ENCODE measurements around the gene POLN. TPM values are rescaled to one million over a fixed set of nuclear protein-coding genes. Genes with fewer than 3 reads are reported as not detected.

Gene POLN
- total RNA-seq, 1 experiment from 2014 or later, result 0.26 TPM

- Histone ChIP-seq H3K27me3 (ENCODE audit: low read length) (no peaks in the 10 kb centered on the region), H3K36me3 (ENCODE audit: low read depth, low read length) (no peaks in the 10 kb centered on the region), H3K9ac (ENCODE audit: low read length) (no peak overlapping the region), H3K9me2 (replicated peaks; ENCODE audit: low read length) (no peaks in the 10 kb centered on the region), H3K27ac (ENCODE audit: low read length) (no peak overlapping the region), H3K9me3 (ENCODE audit: low read length) (no peaks in the 10 kb centered on the region), H3K4me3 (ENCODE audit: low read length) (no peak overlapping the region), H3K79me2 (ENCODE audit: low read length) (no peaks in the 10 kb centered on the region), H3F3A (ENCODE audit: low read length, unreplicated experiment) (no peaks in the 10 kb centered on the region), H3K4me1 (ENCODE audit: insufficient read depth, low read length) (no peaks in the 10 kb centered on the region; the same call in 1 of the 2 replicates), H2AFZ (ENCODE audit: low read length) (no peak overlapping the region), H4K20me1 (ENCODE audit: low read length) (no peaks in the 10 kb centered on the region), H3K4me2 (ENCODE audit: low read length) (no peak overlapping the region)
- ChIA-PET POLR2A (ENCODE audit: unreplicated experiment) (no interaction called here), CTCF (no interaction called here)
- DNase-seq (no peak), ATAC-seq (no peak)
- TF ChIP-seq EZH2phosphoT487 (IDR thresholded peaks at IDR 0.05; ENCODE audit: borderline replicate concordance, low read length) (no peak), CTCF (conservative IDR thresholded peaks at IDR 0.05; ENCODE audit: low read depth, low read length) (no peak), EZH2 (IDR thresholded peaks at IDR 0.05; ENCODE audit: low read length, unreplicated experiment) (no peak)
- intact Hi-C loops (cut with micrococcal nuclease), result no loop called here
- no TSS peak for BruUV-seq (replicated peaks)
Observed at GRCh38 chr4:2138846-2139500, 102.9 kb downstream of the POLN start.

GRCh38 chr4:2136726-2137125, 105.2 kb downstream of the POLN start:
- H3K4me3 ChIP-seq (ENCODE audit: low read length), result no peak overlapping the region
- TF ChIP-seq CTCF (conservative IDR thresholded peaks at IDR 0.05; ENCODE audit: low read depth, low read length), result no peak
- no peak for TF ChIP-seq EZH2phosphoT487 (IDR thresholded peaks at IDR 0.05; ENCODE audit: borderline replicate concordance, low read length)
- TF ChIP-seq EZH2 (IDR thresholded peaks at IDR 0.05; ENCODE audit: low read length, unreplicated experiment), result no peak
- H3K36me3 ChIP-seq (ENCODE audit: low read depth, low read length), result no peaks in the 10 kb centered on the region; the same call in 1 of the 2 replicates
- H3K9me2 ChIP-seq (replicated peaks; ENCODE audit: low read length), result no peaks in the 10 kb centered on the region
- H3K9ac ChIP-seq (ENCODE audit: low read length), result no peak overlapping the region
- no peak overlapping the region for H2AFZ ChIP-seq (ENCODE audit: low read length)
- no peaks in the 10 kb centered on the region for H3K27me3 ChIP-seq (ENCODE audit: low read length)
- H3K4me1 ChIP-seq (ENCODE audit: insufficient read depth, low read length), result no peaks in the 10 kb centered on the region
- peaks cover 11% of the 10 kb centered on the region for H3K9me3 ChIP-seq (ENCODE audit: low read length)
- no peak overlapping the region for H3K4me2 ChIP-seq (ENCODE audit: low read length)
- no peaks in the 10 kb centered on the region for H3K79me2 ChIP-seq (ENCODE audit: low read length)
- no peak for DNase-seq
- H4K20me1 ChIP-seq (ENCODE audit: low read length), result no peaks in the 10 kb centered on the region
- ChIA-PET POLR2A (ENCODE audit: unreplicated experiment) (no interaction called here), CTCF (no interaction called here)
- intact Hi-C loops (cut with micrococcal nuclease), result no loop called here
- no TSS peak for BruUV-seq (replicated peaks)
- no peak for ATAC-seq
- H3K27ac ChIP-seq (ENCODE audit: low read length), result no peak overlapping the region
- no peaks in the 10 kb centered on the region for H3F3A ChIP-seq (ENCODE audit: low read length, unreplicated experiment)

- no peaks in the 10 kb centered on the region for H3K27me3 ChIP-seq (ENCODE audit: low read length)
- H3K4me2 ChIP-seq (ENCODE audit: low read length), result no peak overlapping the region
- ATAC-seq, result no peak
- no peaks in the 10 kb centered on the region for H3F3A ChIP-seq (ENCODE audit: low read length, unreplicated experiment)
- no peak overlapping the region for H2AFZ ChIP-seq (ENCODE audit: low read length)
- no peaks in the 10 kb centered on the region; the same call in 1 of the 2 replicates for H3K36me3 ChIP-seq (ENCODE audit: low read depth, low read length)
- H3K4me3 ChIP-seq (ENCODE audit: low read length), result no peak overlapping the region
- no peak for DNase-seq
- no TSS peak for BruUV-seq (replicated peaks)
- intact Hi-C loops (cut with micrococcal nuclease), result no loop called here
- POLR2A ChIA-PET (ENCODE audit: unreplicated experiment), result no interaction called here
- peaks cover 11% of the 10 kb centered on the region for H3K9me3 ChIP-seq (ENCODE audit: low read length)
- TF ChIP-seq EZH2 (IDR thresholded peaks at IDR 0.05; ENCODE audit: low read length, unreplicated experiment) (no peak), EZH2phosphoT487 (IDR thresholded peaks at IDR 0.05; ENCODE audit: borderline replicate concordance, low read length) (no peak), CTCF (conservative IDR thresholded peaks at IDR 0.05; ENCODE audit: low read depth, low read length) (no peak)
- H3K9me2 ChIP-seq (replicated peaks; ENCODE audit: low read length), result no peaks in the 10 kb centered on the region
- no peak overlapping the region for H3K27ac ChIP-seq (ENCODE audit: low read length)
- no peaks in the 10 kb centered on the region for H4K20me1 ChIP-seq (ENCODE audit: low read length)
- no peaks in the 10 kb centered on the region for H3K4me1 ChIP-seq (ENCODE audit: insufficient read depth, low read length)
- no peak overlapping the region for H3K9ac ChIP-seq (ENCODE audit: low read length)
- H3K79me2 ChIP-seq (ENCODE audit: low read length), result no peaks in the 10 kb centered on the region
- CTCF ChIA-PET, result no interaction called here
Observed at GRCh38 chr4:2135083-2135482, 106.8 kb downstream of the POLN start.

Data from PC-3 (cell line).